ENCODE data around the gene ABHD13. TPM values are rescaled to one million over a fixed set of nuclear protein-coding genes. Genes with fewer than 3 reads are reported as not detected.

The ABHD13 gene
- total RNA-seq, 1 experiment from 2014 or later, result 5.5 TPM

DNA sequence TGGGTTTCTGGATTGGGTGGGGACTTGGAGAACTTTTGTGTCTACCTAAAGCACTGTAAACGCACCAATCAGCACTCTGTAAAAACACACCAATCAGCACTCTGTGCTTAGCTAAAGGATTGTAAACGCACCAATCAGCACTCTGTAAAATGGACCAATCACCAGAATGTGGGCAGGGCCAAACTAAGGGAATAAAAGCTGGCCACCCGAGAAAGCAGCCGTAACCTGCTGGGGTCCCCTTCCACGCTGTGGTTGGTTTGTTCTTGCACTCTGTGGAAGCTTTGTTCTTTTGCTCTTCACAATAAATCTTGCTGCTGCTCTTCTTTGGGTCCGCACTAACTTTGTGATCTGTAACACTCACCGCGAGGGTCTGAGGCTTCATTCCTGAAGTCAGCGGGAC, 40.1 kb upstream of the ABHD13 start:
- POLR2A ChIA-PET (ENCODE audit: unreplicated experiment), result no interaction called here
- Histone ChIP-seq H3K79me2 (ENCODE audit: low read depth) (no peaks in the 10 kb centered on the region), H3K9me3 (ENCODE audit: insufficient read depth, low read depth) (no peaks in the 10 kb centered on the region), H3K27ac (no peak overlapping the region), H2AFZ (no peak overlapping the region), H3K36me3 (ENCODE audit: low read depth) (no peaks in the 10 kb centered on the region), H3F3A (ENCODE audit: insufficient read depth, low read depth) (no peaks in the 10 kb centered on the region), H3K4me2 (no peak overlapping the region), H3K27me3 (ENCODE audit: insufficient read depth, low read depth) (no peaks in the 10 kb centered on the region), H4K20me1 (ENCODE audit: insufficient read depth) (no peaks in the 10 kb centered on the region), H3K4me1 (replicated peaks; ENCODE audit: insufficient read depth) (no peaks in the 10 kb centered on the region), H3K9me2 (ENCODE audit: insufficient read depth) (no peaks in the 10 kb centered on the region), H3K4me3 (no peak overlapping the region)
- BruUV-seq (replicated peaks), result no TSS peak
- intact Hi-C loops (cut with micrococcal nuclease; ENCODE audit: unreplicated experiment), result no loop called here
- CTCF ChIA-PET, result interaction anchor here (0.5 kb wide), 1 partner anchor 758 kb away, joined by 5 read pairs; no protein-coding TSS in a partner anchor
- TF ChIP-seq EZH2 (IDR thresholded peaks at IDR 0.05; ENCODE audit: low read depth), result no peak
- TF ChIP-seq, protein P1, sequence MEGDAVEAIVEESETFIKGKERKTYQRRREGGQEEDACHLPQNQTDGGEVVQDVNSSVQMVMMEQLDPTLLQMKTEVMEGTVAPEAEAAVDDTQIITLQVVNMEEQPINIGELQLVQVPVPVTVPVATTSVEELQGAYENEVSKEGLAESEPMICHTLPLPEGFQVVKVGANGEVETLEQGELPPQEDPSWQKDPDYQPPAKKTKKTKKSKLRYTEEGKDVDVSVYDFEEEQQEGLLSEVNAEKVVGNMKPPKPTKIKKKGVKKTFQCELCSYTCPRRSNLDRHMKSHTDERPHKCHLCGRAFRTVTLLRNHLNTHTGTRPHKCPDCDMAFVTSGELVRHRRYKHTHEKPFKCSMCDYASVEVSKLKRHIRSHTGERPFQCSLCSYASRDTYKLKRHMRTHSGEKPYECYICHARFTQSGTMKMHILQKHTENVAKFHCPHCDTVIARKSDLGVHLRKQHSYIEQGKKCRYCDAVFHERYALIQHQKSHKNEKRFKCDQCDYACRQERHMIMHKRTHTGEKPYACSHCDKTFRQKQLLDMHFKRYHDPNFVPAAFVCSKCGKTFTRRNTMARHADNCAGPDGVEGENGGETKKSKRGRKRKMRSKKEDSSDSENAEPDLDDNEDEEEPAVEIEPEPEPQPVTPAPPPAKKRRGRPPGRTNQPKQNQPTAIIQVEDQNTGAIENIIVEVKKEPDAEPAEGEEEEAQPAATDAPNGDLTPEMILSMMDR (conservative IDR thresholded peaks at IDR 0.05), result no peak
- DNase-seq, result no peak

DNA sequence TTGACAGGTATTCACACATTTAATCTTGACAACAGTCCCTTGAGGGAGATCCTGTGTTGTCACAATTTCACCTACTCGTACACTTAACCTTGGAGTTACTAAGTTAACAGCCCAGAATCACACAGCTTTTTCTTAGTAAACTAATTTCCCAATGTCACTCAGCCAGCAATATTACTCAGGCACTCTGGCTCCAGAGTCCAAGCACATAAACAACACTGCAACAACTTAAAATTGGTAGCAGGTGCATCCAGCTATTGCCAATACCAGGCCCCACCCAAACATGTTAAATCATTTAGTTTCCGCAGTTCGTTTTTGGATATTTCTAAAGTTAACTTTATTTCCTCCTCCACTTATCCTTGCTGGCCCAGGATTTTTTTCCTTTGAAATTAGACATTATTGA, 35.5 kb upstream of the ABHD13 start:
- ChIA-PET CTCF (no interaction called here), POLR2A (ENCODE audit: unreplicated experiment) (no interaction called here)
- DNase-seq, result no peak
- Histone ChIP-seq H3K4me1 (replicated peaks; ENCODE audit: insufficient read depth) (no peaks in the 10 kb centered on the region), H3K4me3 (no peak overlapping the region), H3K9me3 (ENCODE audit: insufficient read depth, low read depth) (no peaks in the 10 kb centered on the region), H4K20me1 (ENCODE audit: insufficient read depth) (no peaks in the 10 kb centered on the region), H3K27ac (no peak overlapping the region), H3F3A (ENCODE audit: insufficient read depth, low read depth) (no peaks in the 10 kb centered on the region), H2AFZ (no peak overlapping the region), H3K79me2 (ENCODE audit: low read depth) (no peaks in the 10 kb centered on the region), H3K9me2 (ENCODE audit: insufficient read depth) (no peaks in the 10 kb centered on the region), H3K4me2 (no peak overlapping the region), H3K36me3 (ENCODE audit: low read depth) (no peaks in the 10 kb centered on the region), H3K27me3 (ENCODE audit: insufficient read depth, low read depth) (no peaks in the 10 kb centered on the region)
- intact Hi-C loops (cut with micrococcal nuclease; ENCODE audit: unreplicated experiment), result no loop called here
- no peak for TF ChIP-seq EZH2 (IDR thresholded peaks at IDR 0.05; ENCODE audit: low read depth)
- TF ChIP-seq, protein P1 (conservative IDR thresholded peaks at IDR 0.05), result no peak
- BruUV-seq (replicated peaks), result no TSS peak

DNA sequence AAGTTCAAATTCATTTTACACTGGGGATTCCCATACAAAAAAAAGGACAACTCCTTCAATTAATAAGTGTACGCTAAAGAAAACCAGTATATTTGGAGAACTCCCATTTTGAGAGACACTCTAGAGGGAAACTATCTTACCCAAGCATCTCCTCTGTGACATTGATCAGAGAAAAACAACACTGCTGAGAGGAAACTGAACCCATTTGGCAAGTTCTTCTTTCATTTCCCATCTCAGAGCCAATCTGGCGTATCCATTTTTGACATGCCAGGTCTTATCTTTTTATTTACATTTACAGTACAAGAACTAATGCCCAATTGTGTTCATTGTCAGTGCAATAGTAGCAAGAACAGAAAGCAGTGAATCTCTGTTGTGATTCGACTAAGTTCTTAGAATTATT, 33.0 kb upstream of the ABHD13 start:
- Histone ChIP-seq H3F3A (ENCODE audit: insufficient read depth, low read depth) (no peaks in the 10 kb centered on the region), H3K27me3 (ENCODE audit: insufficient read depth, low read depth) (no peaks in the 10 kb centered on the region), H4K20me1 (ENCODE audit: insufficient read depth) (no peaks in the 10 kb centered on the region), H3K4me2 (no peak overlapping the region), H3K4me3 (no peak overlapping the region), H3K9me3 (ENCODE audit: insufficient read depth, low read depth) (no peaks in the 10 kb centered on the region), H3K4me1 (replicated peaks; ENCODE audit: insufficient read depth) (no peaks in the 10 kb centered on the region), H2AFZ (no peak overlapping the region), H3K79me2 (ENCODE audit: low read depth) (no peaks in the 10 kb centered on the region), H3K27ac (no peak overlapping the region), H3K9me2 (ENCODE audit: insufficient read depth) (no peaks in the 10 kb centered on the region), H3K36me3 (ENCODE audit: low read depth) (no peaks in the 10 kb centered on the region)
- no TSS peak for BruUV-seq (replicated peaks)
- no peak for DNase-seq
- no peak for TF ChIP-seq EZH2 (IDR thresholded peaks at IDR 0.05; ENCODE audit: low read depth)
- TF ChIP-seq, protein P1 (conservative IDR thresholded peaks at IDR 0.05), result no peak
- CTCF ChIA-PET, result no interaction called here
- POLR2A ChIA-PET (ENCODE audit: unreplicated experiment), result no interaction called here
- intact Hi-C loops (cut with micrococcal nuclease; ENCODE audit: unreplicated experiment), result no loop called here

Data from PC-9 (cell line).